HG03571 (cell line): ENCODE data around the gene GPI.
A peak's percentile ranks its signal among the peaks of the same experiment; 100 is the strongest.

ENCODE experiments used
- ATAC-seq: cut with Tn5 transposase; IDR thresholded peaks from one replicate; pipeline ENCODE4 v1.9.1; 2021; ENCODE audit not compliant: unreplicated experiment

Gene GPI

GRCh38 chr19:34402074-34402600 is 37.1 kb downstream of the GPI start:
- no peak for ATAC-seq

DNA sequence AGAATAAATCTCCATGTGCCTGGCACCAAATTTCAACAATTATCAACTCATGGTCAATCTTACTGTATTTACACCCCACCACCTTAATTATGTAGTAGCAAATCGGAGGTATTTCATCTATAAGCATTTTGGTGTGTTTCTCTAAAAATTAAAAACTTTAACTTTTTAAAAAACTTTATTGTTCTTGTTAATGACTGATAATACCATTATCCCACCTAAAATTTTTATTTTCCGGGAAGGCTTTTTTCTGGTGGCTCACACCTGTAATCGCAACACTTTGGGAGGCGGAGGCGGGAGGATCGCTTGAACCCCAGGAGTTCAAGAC is 38.8 kb downstream of the GPI start:
- no peak for ATAC-seq

GRCh38 chr19:34404109-34404909 is 39.3 kb downstream of the GPI start, which contains the start of gene PDCD2L:
Gene PDCD2L (plus strand): TSS chr19:34404399. CDS start chr19:34404431, 32 bp downstream.
- ATAC-seq: peak; percentile 75

DNA sequence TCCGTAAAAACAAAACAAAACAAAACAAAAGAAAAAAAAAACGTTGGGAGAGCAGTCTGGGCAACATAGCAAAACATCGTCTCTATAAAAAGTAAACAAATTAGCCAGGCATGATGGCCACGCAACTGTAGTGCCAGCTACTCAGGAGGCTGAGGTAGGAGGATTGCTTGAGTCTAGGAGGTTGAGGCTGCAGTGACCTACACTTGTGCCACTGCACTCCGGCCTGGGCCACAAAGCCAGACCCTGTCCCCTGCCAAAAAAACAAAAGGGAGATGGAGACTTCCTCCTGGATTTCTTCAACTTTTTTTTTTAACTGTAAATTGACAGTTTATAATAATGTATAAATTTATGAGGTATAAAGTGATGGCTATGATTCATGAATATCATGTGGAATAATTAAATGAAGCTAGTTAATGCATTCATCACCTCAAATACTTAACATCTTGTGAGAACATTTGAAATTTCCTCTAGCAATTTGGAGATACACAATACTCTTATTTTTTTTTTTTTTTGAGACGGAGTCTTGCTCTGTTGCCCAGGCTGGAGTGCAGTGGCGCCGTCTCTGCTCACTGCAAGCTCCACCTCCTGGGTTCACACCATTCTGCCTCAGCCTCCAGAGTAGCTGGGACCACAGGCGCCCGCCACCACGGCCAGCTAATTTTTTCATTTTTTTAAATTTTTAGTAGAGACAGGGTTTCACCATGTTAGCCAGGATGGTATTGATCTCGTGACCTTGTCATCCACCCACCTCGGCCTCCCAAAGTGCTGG is 41.1 kb downstream of the GPI start:
- no peak for ATAC-seq

DNA sequence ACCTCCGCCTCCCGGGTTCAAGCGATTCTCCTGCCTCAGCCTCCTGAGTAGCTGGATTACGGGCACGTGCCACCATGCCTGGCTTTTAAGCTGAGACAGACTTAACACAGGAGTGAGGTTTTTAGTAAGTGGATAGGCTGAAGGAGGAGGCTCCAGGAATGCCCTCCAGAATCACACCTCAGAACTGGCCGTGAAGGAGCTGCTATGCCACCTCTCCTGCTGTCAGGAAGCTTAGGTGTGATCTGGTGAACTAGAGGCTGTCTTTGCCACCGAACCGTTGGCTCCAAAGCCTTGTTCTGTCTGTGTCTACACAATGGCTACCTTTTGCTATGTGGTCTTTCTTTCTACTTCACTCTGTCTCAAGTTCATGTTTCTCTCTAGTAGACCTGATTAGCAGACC is 43.4 kb downstream of the GPI start:
- ATAC-seq: no peak

- ATAC-seq: no peak
Observed at GRCh38 chr19:34409189-34410164, 44.5 kb downstream of the GPI start.

GRCh38 chr19:34411216-34411615 is 46.2 kb downstream of the GPI start:
- ATAC-seq: no peak

DNA sequence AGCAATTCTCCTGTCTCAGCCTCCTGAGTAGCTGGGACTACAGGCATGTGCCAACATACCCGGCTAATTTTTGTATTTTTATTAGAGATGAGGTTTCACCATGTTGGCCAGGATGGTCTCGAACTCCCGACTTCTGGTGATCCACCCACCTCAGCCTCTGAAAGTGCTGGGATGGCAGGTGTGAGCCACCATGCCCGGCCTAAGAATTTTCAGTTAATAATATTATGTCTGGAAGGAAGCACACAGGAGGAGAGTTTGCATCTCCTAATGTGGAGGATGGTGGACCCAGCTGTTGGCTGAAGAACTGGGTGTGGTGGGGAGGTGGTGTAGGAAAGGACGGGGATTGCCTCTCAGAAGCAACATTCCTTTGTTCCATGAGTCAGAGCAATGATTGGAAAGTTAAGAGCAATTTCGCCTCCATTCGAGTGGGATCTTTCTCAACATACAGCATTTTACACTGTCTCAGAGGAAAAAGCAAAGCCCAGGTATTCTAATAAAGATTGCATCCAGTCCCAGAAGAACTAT is 51.1 kb downstream of the GPI start:
- no peak for ATAC-seq

DNA sequence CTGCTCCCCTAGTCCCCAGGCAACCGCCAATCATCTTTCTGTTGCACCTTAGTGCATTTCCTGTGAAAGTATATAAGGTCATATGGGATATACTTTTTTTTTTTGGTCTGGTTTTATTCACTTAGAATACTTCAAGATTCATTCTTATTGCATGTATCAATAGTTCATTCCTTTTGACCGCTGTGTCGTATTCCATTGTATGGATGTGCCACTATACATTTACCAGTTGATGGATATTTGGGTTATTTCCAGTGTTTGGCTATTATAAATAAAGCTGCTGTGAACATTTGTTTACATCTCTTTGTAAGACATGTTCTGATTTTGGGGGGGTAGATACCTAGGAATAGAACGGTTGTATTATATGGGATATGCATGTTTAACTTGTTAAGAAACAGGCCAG is 53.3 kb downstream of the GPI start:
- ATAC-seq: no peak

DNA sequence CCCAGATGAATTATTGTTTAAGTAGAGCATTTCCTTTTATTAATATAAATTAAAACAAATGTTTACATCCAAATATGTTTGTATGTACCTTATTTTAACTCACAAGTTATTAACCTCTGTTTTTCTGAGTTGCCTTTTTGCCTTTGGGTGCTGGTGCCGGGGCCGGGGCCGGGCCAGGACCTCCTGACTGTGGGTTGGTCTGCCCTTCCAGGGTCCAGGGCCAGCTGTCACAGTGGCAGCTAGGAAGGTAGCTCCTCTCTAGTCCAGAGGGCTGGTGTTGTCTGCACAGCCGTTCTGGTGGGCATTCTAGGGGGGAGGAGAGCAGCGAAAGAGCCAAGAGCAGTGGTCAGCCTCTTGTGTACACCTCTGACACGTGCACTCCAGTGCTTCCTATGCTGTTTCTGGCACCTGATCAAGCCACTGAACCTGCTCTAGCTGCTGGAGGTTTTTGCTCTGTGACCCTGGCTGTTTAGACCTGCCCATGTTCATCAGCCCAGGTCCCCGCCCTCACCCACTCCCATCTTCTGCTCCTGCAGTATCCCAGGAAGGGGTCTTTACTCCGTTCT is 61.2 kb downstream of the GPI start:
- no peak for ATAC-seq

- ATAC-seq: peak; percentile 53
Observed at GRCh38 chr19:34428549-34429285, 63.7 kb downstream of the GPI start.

GRCh38 chr19:34429553-34429952 is 64.6 kb downstream of the GPI start:
- no peak for ATAC-seq

- no peak for ATAC-seq
Observed at GRCh38 chr19:34430738-34431625, 66.0 kb downstream of the GPI start.

GRCh38 chr19:34431681-34432402 is 66.8 kb downstream of the GPI start:
- ATAC-seq: no peak

GRCh38 chr19:34432797-34433196 is 67.8 kb downstream of the GPI start:
- ATAC-seq: no peak

DNA sequence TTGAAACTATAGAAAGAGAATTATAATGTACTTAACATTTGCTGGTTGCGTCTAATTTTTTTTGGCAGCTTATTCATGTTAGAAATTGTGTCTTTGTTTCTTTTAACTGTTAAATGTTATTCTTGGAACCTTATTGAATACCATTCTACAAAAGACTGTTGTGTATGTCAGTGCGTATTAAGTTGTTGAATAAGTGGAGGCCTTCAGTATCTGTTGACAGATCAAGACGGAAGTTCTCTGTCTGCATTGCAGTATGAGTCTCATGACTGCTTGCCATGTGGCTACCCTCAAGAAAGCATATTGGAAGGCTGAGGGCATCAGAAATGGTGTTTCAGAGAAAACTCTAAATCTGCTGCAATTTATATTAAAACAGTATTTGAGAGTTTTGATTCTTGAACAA is 71.7 kb downstream of the GPI start:
- no peak for ATAC-seq

DNA sequence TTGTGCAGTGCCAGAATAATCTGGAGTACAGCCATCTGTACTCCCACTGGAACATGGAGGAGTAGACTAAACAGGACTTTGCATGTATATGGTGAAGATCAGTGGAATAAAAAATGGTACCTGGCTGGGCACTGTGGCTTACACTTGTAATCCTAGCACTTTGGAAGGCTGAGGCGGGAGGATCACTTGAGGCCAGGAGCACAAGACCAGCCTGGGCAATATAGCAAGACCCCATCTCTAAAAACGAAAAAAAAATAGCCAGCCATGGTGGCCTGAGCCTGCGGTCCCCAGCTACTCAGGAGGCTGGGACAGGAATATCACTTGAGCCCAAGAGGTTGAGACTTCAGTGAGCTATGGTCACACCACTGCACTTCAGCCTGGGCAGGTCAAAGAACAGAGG is 83.2 kb downstream of the GPI start:
- no peak for ATAC-seq
